Measurements from ENCODE around the gene BHLHE23.

BHLHE23 gene

DNA sequence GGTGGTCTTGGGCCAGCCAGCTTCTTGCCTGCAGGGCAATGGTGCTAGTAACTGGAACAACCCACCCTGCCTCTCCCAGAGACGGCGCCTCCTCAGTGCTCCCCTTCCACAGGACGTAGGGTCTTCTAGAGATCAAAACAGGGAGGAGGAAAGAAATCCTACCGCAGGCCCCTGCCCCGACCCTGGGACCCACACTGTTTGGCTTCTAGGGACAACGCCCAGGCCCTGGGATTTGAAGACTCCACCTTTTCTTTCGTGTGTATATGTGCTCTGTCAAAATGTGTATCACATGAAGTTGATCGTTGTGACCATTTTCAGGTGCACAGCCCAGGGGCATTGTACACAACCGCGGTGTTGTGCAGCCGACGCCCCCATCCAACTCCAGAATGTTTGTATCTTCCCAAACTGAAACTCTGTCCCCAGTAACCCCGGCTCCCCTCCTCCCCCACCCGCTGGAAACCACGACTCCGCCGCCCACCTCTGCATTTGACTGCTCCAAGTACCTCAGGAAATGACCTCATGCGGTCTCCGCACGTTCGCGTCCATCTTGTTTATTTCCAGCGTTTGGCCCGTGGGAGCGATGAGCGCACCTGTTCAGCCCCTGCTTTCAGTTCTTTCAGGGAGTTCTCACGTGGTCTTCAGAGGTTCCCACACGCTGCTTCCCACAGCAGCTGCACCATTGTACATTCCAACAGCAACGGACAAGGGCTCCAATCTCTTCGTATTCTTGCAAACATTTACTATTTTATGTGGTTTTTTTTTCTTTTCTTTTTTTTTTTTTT lies 3.4 kb upstream of the BHLHE23 start:
- TF ChIP-seq, protein P1, sequence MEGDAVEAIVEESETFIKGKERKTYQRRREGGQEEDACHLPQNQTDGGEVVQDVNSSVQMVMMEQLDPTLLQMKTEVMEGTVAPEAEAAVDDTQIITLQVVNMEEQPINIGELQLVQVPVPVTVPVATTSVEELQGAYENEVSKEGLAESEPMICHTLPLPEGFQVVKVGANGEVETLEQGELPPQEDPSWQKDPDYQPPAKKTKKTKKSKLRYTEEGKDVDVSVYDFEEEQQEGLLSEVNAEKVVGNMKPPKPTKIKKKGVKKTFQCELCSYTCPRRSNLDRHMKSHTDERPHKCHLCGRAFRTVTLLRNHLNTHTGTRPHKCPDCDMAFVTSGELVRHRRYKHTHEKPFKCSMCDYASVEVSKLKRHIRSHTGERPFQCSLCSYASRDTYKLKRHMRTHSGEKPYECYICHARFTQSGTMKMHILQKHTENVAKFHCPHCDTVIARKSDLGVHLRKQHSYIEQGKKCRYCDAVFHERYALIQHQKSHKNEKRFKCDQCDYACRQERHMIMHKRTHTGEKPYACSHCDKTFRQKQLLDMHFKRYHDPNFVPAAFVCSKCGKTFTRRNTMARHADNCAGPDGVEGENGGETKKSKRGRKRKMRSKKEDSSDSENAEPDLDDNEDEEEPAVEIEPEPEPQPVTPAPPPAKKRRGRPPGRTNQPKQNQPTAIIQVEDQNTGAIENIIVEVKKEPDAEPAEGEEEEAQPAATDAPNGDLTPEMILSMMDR (IDR thresholded peaks at IDR 0.05; ENCODE audit: low read depth, low read length, missing control alignments): no peak
- peaks cover 90% of the 10 kb centered on the region for H3K27me3 ChIP-seq (replicated peaks)
- DNase-seq: no peak

DNA sequence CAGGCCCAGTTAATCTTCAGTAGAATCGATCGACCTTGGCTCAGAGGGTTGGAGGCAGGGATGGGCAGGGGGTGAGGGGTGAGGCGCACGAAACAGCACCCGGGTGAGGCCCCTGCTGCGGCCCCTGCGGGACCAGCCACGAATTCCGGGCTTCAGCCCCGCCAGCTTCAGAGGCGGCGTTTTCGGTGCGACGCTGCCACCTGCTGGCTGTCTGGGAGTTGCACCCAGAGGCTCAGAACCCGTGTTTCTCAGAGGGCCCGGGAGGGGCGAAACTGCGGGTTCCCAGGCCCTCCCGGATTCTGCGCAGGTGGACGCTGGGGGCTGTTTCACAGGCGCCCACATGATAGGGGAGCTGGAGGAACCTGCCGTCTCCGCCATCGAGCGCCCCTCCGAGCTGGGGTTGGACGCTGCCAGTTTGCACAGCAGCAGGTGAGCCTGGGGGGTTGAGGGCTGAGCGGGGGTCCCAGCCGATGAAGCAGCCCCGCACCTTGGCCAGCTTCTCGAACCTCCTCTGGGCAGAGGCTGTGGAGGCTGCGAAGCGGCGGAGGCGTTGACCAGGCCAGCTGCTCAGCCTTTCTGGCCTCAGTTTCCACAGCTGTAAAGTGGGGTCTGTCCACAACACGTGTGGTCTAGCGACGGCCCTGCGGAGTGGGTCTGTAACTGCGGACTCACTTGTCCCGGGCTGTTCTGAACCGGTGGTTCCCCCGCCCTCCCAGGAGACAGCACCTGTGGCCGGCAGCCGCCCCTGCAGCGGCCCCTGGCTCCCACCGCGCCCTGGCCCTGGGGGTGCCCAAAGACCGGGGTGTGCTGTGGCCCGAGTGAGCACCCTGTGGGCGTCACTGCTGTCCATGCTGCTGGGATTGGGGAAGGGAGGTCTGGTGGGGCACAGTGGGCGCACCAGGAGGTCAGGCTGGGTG lies 2.5 kb upstream of the BHLHE23 start:
- TF ChIP-seq, protein P1 (IDR thresholded peaks at IDR 0.05; ENCODE audit: low read depth, low read length, missing control alignments): peak; percentile 94
- no peak overlapping the region for H3K27ac ChIP-seq
- H3K4me3 ChIP-seq (ENCODE audit: low read depth, low read length): no peak overlapping the region
- H3K27me3 ChIP-seq (replicated peaks): peaks cover 91% of the 10 kb centered on the region
- in situ Hi-C loops (cut with HindIII; ENCODE audit: low pct_ligation_motif_present, low sequenced_read_pairs): no loop called here
- DNase-seq: peak; percentile 33
- no peaks in the 10 kb centered on the region for H3K36me3 ChIP-seq (replicated peaks)

More for the DNA sequence above, 3.4 kb upstream of the BHLHE23 start:
- no peaks in the 10 kb centered on the region for H3K36me3 ChIP-seq (replicated peaks)
- H3K27ac ChIP-seq: no peak overlapping the region
- H3K4me3 ChIP-seq (ENCODE audit: low read depth, low read length): no peak overlapping the region
- in situ Hi-C loops (cut with HindIII; ENCODE audit: low pct_ligation_motif_present, low sequenced_read_pairs): no loop called here

DNA sequence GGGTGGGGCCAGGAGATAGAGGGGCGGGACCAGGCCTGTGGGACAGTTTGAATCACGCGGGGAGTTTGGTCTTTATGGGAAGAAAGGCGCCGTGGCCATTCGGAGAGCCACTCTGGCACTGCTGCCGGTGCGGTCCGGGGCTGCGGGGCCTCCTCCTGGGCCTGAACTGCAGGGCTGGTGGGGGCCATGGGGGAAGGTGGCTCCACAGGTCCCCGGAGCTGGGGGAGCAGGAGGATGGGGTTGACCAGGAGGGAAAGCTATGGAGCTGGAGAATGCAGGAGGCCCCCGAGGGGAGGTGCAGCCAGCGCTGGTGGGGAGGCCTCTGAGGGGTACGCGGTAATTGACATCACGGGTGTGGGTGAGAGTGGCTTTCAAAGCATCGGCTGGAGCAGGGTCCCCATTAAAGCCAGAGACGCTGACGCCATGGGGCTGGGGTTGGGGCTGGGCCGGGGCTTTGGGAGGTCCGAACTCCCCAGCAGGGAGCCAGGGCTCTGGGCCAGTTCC lies 1.8 kb upstream of the BHLHE23 start:
- Histone ChIP-seq H3K27ac (no peak overlapping the region), H3K4me3 (ENCODE audit: low read depth, low read length) (no peak overlapping the region), H3K27me3 (replicated peaks) (peaks cover 90% of the 10 kb centered on the region), H3K36me3 (replicated peaks) (no peaks in the 10 kb centered on the region)
- TF ChIP-seq, protein P1 (IDR thresholded peaks at IDR 0.05; ENCODE audit: low read depth, low read length, missing control alignments): no peak
- in situ Hi-C loops (cut with HindIII; ENCODE audit: low pct_ligation_motif_present, low sequenced_read_pairs): no loop called here
- no peak for DNase-seq

DNA sequence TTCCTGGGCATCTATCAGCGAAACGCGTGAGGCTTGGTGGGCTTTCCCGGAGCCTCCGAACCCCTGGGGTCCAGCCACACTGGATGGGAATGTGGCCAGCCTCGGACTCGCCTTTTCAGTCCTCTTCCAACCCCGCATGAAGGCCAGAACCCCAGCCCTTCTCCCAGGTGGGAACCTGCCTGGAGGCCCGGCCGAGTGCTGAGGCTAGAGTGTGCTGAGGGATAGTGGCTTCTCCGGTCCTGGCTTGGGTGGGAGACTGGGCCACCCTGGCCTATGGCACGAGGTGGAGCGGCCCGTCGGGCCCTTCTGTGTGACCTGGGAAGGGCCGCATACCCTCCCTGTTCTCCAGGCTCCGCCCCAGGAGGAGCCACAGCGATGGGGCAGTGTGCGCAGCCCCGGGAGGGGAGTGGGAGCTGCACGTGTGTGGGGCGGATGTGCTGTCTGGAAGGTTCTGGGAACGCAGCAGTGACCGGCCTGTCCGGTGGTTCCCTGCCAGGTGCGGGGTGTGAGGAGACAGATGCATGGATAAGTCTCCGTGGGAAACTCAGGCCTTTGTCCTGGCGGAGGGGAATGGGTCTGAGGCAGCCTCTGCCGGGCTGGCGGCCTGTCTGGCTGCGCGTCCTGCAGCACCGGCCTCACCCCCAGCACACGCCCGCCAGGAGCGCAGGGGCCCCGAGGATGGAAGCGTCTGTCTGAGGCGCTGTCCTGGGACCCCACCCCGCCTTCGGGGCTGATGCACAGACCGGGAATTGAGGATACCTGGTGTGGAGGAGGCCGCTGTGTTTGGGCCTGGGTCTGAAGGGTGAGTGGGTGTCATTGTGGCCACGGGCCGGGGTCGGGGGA lies 1.1 kb upstream of the BHLHE23 start:
- in situ Hi-C loops (cut with HindIII; ENCODE audit: low pct_ligation_motif_present, low sequenced_read_pairs): no loop called here
- H3K27ac ChIP-seq: no peak overlapping the region
- peaks cover 93% of the 10 kb centered on the region for H3K27me3 ChIP-seq (replicated peaks)
- DNase-seq: no peak
- TF ChIP-seq, protein P1 (IDR thresholded peaks at IDR 0.05; ENCODE audit: low read depth, low read length, missing control alignments): no peak
- H3K4me3 ChIP-seq (ENCODE audit: low read depth, low read length): no peak overlapping the region
- H3K36me3 ChIP-seq (replicated peaks): no peaks in the 10 kb centered on the region

DNA sequence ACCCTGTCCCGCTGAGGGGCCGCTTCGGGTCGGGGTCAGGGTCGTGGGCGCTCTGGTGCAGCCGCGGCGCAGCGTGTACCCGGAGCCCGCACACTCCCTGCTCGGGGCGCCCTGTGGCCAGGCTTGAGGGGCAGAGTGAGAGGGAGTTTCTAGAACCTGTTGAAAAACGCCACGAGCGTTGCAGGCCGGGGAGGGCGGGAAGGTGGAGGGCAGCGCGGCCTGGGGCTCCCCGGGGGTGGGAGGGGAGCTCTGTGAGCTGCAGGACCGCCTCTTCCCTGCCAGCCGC lies 539 bp upstream of the BHLHE23 start:
- TF ChIP-seq, protein P1 (IDR thresholded peaks at IDR 0.05; ENCODE audit: low read depth, low read length, missing control alignments): no peak
- Histone ChIP-seq H3K27me3 (replicated peaks) (peaks cover 94% of the 10 kb centered on the region), H3K36me3 (replicated peaks) (no peaks in the 10 kb centered on the region), H3K27ac (no peak overlapping the region), H3K4me3 (ENCODE audit: low read depth, low read length) (no peak overlapping the region)
- in situ Hi-C loops (cut with HindIII; ENCODE audit: low pct_ligation_motif_present, low sequenced_read_pairs): no loop called here
- DNase-seq: no peak
